ENCODE data around the gene WDR49.

Gene WDR49

DNA sequence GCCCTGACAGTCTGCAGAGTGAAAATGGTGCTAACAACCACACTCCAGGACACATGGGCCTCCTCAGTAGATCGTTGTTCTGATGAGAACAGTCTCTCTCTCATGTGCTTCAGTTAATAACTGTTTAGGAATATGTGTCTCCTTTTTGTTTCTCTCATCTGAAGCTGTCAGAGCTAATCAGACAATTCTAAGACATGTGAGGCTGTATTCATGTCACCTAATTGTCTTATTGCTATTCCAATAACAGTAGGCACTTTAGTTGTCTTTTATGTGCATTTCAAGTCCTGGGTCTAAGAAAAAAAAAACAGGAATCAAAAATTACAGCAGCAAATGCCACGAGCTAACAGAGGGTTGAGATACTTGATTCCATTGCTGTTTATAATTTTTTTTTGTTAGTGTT is 89.1 kb downstream of the WDR49 start:
- no peak overlapping the region for H3K9ac ChIP-seq (ENCODE audit: low read length)
- no peaks in the 10 kb centered on the region for H3K9me2 ChIP-seq (ENCODE audit: low read depth, low read length)
- H3K9me3 ChIP-seq (ENCODE audit: low read length) = no peaks in the 10 kb centered on the region
- no peak overlapping the region for H3K4me2 ChIP-seq (ENCODE audit: low read length)
- no peak overlapping the region for H3K4me3 ChIP-seq (ENCODE audit: low read depth, low read length, poor library complexity, severe bottlenecking)
- H2AFZ ChIP-seq (ENCODE audit: low read length) = no peak overlapping the region
- H3F3A ChIP-seq (ENCODE audit: insufficient read depth, low read length) = no peaks in the 10 kb centered on the region
- no peak for TF ChIP-seq EZH2 (IDR thresholded peaks at IDR 0.05; ENCODE audit: borderline replicate concordance, low read length)
- TF ChIP-seq, protein P1, sequence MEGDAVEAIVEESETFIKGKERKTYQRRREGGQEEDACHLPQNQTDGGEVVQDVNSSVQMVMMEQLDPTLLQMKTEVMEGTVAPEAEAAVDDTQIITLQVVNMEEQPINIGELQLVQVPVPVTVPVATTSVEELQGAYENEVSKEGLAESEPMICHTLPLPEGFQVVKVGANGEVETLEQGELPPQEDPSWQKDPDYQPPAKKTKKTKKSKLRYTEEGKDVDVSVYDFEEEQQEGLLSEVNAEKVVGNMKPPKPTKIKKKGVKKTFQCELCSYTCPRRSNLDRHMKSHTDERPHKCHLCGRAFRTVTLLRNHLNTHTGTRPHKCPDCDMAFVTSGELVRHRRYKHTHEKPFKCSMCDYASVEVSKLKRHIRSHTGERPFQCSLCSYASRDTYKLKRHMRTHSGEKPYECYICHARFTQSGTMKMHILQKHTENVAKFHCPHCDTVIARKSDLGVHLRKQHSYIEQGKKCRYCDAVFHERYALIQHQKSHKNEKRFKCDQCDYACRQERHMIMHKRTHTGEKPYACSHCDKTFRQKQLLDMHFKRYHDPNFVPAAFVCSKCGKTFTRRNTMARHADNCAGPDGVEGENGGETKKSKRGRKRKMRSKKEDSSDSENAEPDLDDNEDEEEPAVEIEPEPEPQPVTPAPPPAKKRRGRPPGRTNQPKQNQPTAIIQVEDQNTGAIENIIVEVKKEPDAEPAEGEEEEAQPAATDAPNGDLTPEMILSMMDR (IDR thresholded peaks at IDR 0.05; ENCODE audit: low read length) = no peak
- H4K20me1 ChIP-seq (ENCODE audit: insufficient read depth, low read length) = no peaks in the 10 kb centered on the region
- no peak overlapping the region for H3K27ac ChIP-seq (ENCODE audit: low read depth, low read length, poor library complexity, severe bottlenecking)
- no peaks in the 10 kb centered on the region for H3K4me1 ChIP-seq (ENCODE audit: insufficient read depth, low read length, severe bottlenecking)
- H3K27me3 ChIP-seq (ENCODE audit: insufficient read depth, low read length) = no peaks in the 10 kb centered on the region
- H3K79me2 ChIP-seq (ENCODE audit: insufficient read depth, low read length) = no peaks in the 10 kb centered on the region
- no peaks in the 10 kb centered on the region for H3K36me3 ChIP-seq (ENCODE audit: insufficient read depth, low read length)

- TF ChIP-seq, protein P1 (IDR thresholded peaks at IDR 0.05; ENCODE audit: low read length) = no peak
- TF ChIP-seq EZH2 (IDR thresholded peaks at IDR 0.05; ENCODE audit: borderline replicate concordance, low read length) = no peak
- H3K4me1 ChIP-seq (ENCODE audit: insufficient read depth, low read length, severe bottlenecking) = no peaks in the 10 kb centered on the region
- H3K9ac ChIP-seq (ENCODE audit: low read length) = no peak overlapping the region
- H3K9me2 ChIP-seq (ENCODE audit: low read depth, low read length) = no peaks in the 10 kb centered on the region
- no peaks in the 10 kb centered on the region for H3K27me3 ChIP-seq (ENCODE audit: insufficient read depth, low read length)
- H3K36me3 ChIP-seq (ENCODE audit: insufficient read depth, low read length) = no peaks in the 10 kb centered on the region
- no peaks in the 10 kb centered on the region for H3K9me3 ChIP-seq (ENCODE audit: low read length)
- H3F3A ChIP-seq (ENCODE audit: insufficient read depth, low read length) = no peaks in the 10 kb centered on the region
- no peak overlapping the region for H2AFZ ChIP-seq (ENCODE audit: low read length)
- no peak overlapping the region for H3K4me2 ChIP-seq (ENCODE audit: low read length)
- no peak overlapping the region for H3K4me3 ChIP-seq (ENCODE audit: low read depth, low read length, poor library complexity, severe bottlenecking)
- no peaks in the 10 kb centered on the region for H3K79me2 ChIP-seq (ENCODE audit: insufficient read depth, low read length)
- no peaks in the 10 kb centered on the region for H4K20me1 ChIP-seq (ENCODE audit: insufficient read depth, low read length)
- H3K27ac ChIP-seq (ENCODE audit: low read depth, low read length, poor library complexity, severe bottlenecking) = no peak overlapping the region
Observed at GRCh38 chr3:167559924-167560323, 93.8 kb downstream of the WDR49 start.

- Histone ChIP-seq H2AFZ (ENCODE audit: low read length) (no peak overlapping the region), H3K4me1 (ENCODE audit: insufficient read depth, low read length, severe bottlenecking) (no peaks in the 10 kb centered on the region), H3K9me2 (ENCODE audit: low read depth, low read length) (no peaks in the 10 kb centered on the region), H3K27ac (ENCODE audit: low read depth, low read length, poor library complexity, severe bottlenecking) (no peak overlapping the region), H4K20me1 (ENCODE audit: insufficient read depth, low read length) (no peaks in the 10 kb centered on the region), H3K4me2 (ENCODE audit: low read length) (no peak overlapping the region), H3K27me3 (ENCODE audit: insufficient read depth, low read length) (no peaks in the 10 kb centered on the region), H3K36me3 (ENCODE audit: insufficient read depth, low read length) (no peaks in the 10 kb centered on the region), H3K79me2 (ENCODE audit: insufficient read depth, low read length) (no peaks in the 10 kb centered on the region), H3K9me3 (ENCODE audit: low read length) (no peaks in the 10 kb centered on the region), H3F3A (ENCODE audit: insufficient read depth, low read length) (no peaks in the 10 kb centered on the region), H3K9ac (ENCODE audit: low read length) (no peak overlapping the region), H3K4me3 (ENCODE audit: low read depth, low read length, poor library complexity, severe bottlenecking) (no peak overlapping the region)
- no peak for TF ChIP-seq EZH2 (IDR thresholded peaks at IDR 0.05; ENCODE audit: borderline replicate concordance, low read length)
- TF ChIP-seq, protein P1 (IDR thresholded peaks at IDR 0.05; ENCODE audit: low read length) = no peak
Observed at GRCh38 chr3:167554898-167555297, 98.8 kb downstream of the WDR49 start.
